Measurements from ENCODE around the gene CASZ1. TPM values are rescaled to one million over a fixed set of nuclear protein-coding genes. Genes with fewer than 3 reads are reported as not detected.

CASZ1 gene, protein sequence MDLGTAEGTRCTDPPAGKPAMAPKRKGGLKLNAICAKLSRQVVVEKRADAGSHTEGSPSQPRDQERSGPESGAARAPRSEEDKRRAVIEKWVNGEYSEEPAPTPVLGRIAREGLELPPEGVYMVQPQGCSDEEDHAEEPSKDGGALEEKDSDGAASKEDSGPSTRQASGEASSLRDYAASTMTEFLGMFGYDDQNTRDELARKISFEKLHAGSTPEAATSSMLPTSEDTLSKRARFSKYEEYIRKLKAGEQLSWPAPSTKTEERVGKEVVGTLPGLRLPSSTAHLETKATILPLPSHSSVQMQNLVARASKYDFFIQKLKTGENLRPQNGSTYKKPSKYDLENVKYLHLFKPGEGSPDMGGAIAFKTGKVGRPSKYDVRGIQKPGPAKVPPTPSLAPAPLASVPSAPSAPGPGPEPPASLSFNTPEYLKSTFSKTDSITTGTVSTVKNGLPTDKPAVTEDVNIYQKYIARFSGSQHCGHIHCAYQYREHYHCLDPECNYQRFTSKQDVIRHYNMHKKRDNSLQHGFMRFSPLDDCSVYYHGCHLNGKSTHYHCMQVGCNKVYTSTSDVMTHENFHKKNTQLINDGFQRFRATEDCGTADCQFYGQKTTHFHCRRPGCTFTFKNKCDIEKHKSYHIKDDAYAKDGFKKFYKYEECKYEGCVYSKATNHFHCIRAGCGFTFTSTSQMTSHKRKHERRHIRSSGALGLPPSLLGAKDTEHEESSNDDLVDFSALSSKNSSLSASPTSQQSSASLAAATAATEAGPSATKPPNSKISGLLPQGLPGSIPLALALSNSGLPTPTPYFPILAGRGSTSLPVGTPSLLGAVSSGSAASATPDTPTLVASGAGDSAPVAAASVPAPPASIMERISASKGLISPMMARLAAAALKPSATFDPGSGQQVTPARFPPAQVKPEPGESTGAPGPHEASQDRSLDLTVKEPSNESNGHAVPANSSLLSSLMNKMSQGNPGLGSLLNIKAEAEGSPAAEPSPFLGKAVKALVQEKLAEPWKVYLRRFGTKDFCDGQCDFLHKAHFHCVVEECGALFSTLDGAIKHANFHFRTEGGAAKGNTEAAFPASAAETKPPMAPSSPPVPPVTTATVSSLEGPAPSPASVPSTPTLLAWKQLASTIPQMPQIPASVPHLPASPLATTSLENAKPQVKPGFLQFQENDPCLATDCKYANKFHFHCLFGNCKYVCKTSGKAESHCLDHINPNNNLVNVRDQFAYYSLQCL (N-terminal part only)
- total RNA-seq: 1.6 TPM

DNA sequence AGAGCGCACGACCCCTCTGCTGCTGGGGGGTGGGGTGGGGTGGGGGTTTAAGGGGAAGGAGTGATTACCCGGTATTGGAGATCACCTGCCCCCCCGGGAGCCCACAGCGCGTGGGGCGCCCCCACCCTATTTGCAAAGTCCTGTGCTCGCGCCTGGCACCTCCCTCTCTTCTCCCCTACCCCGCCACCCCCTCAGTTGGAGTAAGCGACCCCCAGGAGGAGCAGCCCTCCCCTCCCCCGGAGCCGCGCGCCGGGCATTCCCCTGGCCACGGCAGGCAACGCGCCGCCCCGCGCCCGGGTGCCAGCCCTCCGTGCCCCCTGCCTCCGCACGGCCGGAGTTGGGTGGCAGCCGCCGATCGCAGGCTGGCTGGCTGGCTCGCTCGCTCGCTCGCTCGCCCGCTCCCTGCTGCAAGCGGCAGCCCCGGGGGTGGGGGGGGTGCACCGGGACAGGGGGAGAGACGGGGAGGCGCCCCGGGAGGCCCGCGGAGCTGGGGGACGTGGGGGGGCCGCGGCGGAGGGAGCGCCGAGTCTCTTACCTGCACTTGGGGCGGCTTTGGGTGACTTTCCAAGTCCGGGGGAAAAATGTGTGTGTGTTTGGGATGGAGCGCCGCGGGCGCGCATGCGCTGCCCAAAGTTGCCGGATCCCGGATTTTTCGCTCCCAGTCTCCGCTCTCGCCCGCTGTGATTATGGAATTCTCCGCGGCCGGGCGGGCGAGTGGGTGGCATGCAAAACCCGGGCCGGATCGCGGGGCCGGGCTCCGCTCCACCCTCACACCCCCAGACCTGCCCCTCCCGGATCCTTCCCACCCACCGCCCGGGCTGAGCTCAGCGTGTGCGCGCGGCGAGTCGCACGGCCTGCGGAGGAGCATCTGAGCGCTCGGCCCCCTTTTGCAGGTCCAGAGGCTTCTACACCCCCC, at the start of gene CASZ1:
Gene CASZ1, minus strand, starts transcription at position 618 of the 916 bp plus-strand sequence. CDS start 102,757 bp downstream, outside the sequence.
- DNase-seq (ENCODE audit: low spot score in 2 of 2): peak; percentile 96 to 97
- no peak for FAIRE-seq

DNA sequence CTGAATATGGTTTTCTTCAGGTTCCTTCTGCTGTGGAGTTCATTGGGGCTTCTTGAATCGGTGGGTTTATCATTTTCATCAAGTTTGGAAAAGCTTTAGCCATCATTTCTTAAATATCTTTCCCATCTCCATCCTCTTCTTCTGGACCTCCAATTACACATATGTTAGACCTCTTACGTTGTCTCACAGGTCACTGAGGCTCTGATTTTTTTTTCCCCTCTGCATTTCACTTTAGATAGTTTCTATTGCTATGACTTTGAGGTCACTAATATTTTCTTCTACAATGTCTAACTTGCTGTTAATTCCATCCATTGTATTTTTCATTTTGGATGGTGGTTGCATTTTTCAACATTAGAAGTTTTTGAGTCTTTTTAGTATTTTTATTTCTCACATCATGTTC, 47.3 kb upstream of the CASZ1 start:
- DNase-seq (ENCODE audit: low spot score in 2 of 2): no peak
- FAIRE-seq: no peak

DNA sequence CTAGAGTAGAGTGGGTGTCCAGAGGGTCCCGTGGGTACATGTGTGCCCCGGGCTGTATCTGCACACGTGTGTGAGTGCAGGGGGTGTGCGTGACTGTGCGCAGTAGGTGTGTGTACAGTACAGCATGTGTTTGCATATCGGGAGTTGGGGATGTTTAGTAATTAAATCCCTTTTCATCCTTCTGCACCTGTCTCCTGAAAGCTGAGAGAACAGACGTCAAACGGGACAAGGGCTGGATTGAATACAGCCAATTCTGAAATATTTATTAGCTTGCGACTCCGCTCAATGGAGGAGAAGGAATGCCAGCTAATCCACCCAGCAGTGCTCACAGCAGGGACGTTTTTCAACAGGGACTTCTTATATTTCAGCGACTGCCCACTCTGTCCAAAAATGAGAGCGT, 44.7 kb upstream of the CASZ1 start:
- FAIRE-seq (no peak), DNase-seq (ENCODE audit: low spot score in 2 of 2) (no peak)

DNA sequence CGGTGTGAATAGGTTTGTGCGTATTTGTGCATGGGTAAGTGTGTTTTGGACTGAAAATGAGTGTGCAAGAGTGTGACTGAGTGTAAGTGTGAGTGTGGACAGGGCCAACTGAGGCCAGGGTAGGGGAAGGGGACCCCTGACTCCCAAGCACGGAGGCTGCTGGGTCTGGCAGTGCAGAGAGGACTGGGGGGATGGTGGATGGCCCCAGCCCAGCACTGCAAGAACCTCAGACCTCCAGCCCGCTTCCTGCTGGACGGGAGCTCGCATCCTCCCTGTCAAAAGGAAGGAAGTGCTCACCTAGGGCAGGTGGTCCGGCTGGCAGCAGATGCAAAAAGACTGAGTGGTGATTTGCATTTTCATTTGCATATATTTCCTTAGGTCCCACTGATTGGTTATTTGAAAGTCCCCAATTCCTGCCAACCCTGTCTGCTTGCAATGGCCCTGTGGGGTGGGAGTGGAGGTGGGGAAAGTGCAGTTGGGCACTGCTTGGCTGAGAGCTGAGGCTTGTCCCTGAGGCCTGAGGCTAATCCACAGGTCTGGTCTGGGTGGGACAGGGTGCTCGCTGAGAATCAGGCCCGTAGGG, 42.8 kb upstream of the CASZ1 start:
- no peak for FAIRE-seq
- DNase-seq (ENCODE audit: low spot score in 2 of 2): no peak

DNA sequence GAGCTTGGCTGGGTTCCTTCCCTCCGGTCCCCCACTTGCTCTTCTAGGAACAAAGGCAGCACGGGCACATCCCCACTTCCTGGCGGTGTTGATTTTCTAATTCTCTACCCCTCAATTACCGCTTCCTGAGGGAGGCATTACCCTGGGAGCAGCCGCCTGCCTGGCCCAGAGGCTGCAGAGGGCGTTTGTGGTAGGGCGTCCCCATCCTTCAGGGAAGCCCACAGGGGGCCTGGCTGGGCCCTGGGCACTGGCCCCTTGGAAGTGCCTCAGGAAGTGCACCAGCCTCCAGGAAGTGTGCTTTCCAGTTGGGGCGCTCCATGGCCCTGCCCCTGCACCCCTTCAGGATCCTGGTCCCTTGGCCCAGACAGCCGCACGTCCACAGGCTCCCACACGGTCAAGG, 42.1 kb upstream of the CASZ1 start:
- FAIRE-seq: no peak
- DNase-seq (ENCODE audit: low spot score in 2 of 2): no peak

DNA sequence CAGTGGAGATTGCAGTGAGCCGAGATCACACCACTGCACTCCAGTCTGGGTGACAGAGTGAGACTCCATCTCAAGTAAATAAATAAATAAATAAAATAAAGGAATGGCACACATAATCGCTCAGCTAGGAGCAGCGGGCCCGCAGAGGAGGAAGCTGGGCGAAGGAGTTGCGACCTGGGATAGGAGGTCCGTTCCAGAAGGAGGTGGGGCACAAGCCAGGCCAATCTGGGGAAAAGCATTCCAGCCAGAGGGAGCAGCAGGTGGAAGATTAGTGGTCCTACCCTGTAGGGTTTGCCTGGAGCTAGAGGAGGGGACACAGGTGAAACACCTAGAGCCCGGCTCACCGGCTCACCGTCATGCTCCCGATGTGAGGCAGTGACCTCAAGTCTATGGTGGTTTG, 40.3 kb upstream of the CASZ1 start:
- DNase-seq (ENCODE audit: low spot score in 2 of 2) (no peak), FAIRE-seq (no peak)

DNA sequence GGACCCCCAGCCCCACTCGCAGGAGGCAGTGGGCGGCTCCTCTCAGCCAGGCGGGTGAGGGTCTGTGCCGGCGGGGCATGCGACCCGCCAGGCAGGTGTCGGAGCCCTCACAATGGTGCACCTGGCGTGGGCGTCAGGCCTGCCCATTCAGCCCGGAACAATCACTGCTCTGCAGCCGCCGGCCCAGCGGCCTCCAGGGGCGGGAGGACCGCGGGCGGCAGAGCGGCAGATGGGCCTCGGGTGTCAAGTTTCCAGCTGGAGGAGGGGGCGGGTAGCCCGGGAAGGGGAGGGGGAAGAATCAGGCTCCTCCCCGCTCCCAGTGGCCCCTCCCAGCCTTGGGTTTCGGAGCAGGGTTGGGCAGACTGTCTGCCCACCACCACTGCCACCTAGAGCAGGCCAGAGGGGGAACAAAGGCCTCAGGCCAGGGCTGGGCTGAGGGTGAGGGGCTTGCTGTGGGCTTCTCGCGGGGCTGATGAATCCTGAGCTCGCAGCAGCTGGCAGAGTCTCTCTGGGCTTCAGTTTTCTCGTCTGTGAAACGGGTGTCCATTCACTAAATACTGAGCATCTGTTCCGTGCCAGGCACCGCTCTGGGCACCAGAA, 39.5 kb upstream of the CASZ1 start:
- FAIRE-seq: no peak

DNA sequence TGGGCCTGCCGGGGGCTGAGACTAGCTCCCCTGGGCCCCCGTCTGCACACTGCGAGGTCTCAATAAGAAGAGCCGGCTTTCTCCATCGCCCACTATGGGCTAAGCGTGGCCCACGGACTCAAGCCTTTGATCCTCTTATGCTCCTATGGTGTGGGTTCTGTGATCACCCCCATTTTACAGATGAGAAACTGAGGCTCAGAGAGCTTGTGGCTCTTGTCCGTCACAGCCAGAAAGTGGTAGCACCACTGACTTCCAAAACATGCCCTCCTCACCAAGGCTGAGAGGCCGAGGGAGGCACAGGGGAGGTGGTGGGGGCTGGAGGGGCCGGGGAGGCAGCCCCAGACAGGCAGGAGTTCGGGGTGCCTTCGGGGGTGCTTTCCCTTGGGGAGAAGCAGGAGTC, 39.0 kb upstream of the CASZ1 start:
- FAIRE-seq (no peak), DNase-seq (ENCODE audit: low spot score in 2 of 2) (no peak)

More for the DNA sequence above, 39.5 kb upstream of the CASZ1 start:
- peak in 1 of 2 donors; percentile 52 for DNase-seq (ENCODE audit: low spot score in 2 of 2)

DNA sequence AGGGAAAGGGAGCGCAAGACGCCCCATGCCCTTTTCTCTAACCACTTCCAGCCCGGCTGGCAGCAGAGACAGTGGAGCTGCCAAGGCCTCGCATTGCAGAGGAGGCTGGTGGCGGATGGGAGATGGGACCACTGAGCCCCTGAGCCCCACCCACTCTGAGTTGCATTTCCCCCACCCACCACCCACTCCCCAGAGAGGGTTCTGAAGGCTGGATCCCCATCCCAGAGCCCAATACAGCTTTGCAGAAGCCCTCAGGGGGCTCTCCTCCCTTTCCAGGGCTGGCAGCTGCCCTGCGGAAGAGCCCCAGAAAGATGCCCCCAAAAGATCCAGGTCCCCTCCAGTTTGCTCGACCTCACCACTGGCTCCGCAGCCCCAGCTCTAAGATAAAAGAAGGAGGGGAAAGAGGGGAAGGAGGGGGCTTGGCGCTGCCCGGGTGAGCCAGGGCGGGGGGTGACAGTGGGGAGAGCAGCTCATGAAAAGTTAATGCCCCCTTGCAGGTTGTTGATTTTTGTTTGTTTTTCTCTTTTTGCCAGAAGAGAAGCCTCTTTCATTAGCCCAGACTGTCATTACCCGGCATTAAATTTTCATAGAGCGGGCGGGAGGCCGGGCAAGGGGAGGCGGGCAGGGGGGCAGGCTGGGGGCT, 38.4 kb upstream of the CASZ1 start:
- no peak for DNase-seq (ENCODE audit: low spot score in 2 of 2)
- no peak for FAIRE-seq

DNA sequence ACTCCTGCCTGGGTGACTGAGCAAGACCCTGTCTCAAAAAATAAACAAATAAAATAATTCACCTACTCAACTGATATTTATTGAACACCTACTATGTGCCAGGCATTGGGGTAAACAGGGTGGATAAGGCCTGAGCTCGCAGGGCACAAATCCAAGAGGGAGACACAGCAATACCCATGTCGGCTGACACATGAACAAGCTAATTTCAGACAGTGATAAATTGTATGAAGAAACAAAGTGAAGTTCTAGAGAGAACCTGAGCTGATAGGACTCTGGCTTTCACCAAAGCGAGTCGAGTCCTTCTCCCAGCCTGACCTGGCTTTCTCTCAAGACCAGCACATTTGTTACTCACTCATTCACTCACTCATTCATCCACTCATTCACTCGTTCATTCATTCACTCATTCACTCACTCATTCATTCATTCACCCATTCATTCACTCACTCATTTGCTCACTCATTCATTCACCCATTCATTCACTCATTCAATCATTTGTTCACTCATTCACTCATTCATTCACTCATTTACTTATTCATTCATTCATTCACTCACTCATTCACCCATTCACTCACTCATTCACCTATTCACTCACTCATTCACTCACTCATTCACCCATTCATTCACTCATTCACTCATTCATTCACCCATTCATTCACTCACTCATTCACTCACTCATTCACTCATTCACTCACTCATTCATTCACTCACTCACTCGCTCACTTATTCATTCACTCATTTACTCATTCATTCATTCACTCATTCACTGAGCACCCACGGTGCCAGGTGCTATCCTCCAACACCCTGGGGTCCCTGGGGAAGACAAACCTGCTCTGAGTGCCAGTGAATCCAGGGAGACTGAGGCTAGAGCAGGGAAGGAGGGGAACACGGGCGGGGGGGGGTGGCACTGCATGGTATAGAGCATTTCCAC, 37.4 kb upstream of the CASZ1 start:
- no peak for DNase-seq (ENCODE audit: low spot score in 2 of 2)

DNA sequence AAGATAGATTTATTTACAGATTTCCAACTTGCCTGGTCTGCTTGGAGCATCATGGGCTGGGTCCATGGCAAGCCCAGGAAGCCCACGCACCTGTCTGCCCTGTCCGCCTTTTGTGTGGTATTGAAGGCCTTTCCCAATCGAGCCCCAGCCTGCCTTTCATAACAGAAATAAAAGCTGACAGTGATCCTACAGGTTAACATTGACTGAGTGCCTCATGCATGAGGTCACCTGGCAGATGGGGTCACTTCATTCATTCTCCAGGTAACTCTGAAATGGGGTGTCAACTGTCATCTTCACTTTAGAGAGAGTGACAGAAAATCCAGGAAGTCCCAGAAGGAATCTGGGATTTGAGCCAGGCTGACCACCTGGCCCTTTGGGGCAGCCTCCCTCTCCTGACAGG, 36.3 kb upstream of the CASZ1 start:
- FAIRE-seq (no peak), DNase-seq (ENCODE audit: low spot score in 2 of 2) (no peak)

More for the DNA sequence above, 37.4 kb upstream of the CASZ1 start:
- no peak for FAIRE-seq

DNA sequence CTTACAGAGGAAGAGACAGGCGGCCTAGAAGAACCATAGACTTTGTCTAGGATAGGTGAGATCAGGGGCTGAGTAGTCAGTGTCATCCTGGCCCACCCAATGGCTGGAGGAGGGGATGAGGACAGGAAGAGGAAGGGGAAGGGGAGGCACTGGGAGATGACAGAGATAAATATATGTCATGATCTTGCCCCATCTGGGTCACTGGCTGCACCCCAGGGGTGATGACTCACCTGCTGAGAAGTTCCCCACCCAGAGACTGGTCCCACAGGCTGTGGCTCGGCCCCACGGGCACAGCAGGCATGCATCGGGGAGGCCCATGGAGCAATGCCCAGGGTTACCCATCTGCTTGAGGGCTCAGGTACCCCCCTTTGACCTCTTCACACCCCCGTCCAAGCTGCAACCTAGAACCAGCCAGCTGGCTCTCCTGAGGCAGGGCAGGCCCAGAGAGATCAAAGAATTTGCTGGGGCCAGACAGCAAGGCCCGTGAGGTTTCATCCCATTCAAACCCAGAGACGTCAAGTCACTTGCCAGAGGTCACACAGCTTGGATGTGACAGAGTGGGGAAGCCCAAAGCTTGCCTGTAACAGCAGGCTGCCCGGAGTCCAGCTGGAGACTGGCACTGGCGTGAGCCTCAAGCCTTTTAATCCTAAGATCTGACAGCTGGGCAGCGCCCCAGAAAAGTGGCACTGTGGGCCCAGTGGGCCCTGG, 34.7 kb upstream of the CASZ1 start:
- FAIRE-seq: no peak

DNA sequence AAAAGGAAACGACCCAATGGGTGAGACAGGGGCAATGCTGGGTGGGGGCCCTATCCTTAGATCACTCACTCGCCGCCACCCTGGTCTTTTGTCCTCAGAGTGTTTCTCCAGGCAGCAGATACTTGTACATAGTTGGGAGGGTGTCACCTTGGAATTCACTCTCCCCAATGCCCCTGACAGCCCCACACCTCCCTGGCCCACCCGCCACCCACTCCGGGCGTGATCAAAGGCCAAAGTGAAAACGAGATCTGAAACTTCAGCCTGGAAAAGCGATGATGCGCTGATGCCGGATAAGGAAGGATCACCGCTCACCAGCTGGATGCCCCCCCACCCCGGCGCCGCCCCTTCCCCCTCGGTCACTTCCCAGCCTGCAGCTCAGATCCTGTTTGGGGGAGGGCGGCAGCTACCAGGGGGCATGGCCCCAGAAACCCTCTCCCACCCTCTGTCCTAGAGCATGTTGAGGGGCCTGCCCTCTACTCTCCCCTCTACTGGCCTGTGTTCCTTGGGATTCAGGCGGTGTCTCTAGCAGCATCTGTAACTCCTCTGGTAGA, 33.6 kb upstream of the CASZ1 start:
- FAIRE-seq: no peak
- DNase-seq (ENCODE audit: low spot score in 2 of 2): no peak

More for the DNA sequence above, 34.7 kb upstream of the CASZ1 start:
- no peak for DNase-seq (ENCODE audit: low spot score in 2 of 2)

DNA sequence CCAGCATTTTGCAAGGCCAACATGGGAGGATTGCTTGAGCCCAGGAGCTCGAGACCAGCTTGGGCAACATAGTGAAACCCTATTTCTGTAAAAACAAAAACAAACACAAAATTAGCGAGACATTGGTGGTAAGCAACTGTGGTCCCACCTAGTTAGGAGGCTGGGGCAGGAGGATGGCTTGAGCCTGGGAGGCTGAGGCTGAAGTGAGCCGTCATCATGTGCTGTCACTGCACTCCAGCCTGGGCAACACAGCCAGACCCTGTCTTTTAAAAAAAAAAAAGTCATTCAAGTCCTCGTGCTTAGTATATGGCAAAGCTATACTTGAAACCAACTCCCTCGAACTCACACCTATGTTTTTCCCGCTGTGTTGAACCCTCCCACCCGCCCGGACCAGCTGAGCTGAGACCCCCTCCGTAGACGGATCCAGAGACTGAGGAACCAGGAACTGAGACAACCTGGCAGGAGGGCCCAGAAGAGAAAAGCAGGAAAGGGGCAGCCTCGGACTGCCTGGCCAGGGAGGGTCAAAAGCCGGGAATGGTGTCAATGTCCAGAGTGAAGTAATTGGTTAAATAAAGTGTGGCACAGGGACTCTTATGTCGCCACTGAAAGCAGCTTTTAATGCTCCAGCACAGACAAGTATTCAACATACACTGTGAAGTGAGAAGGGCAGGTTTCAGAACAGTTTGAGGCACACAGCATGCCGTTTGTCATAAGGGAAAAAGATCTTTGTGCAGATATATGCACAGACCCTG, 32.8 kb upstream of the CASZ1 start:
- no peak for FAIRE-seq
- no peak for DNase-seq (ENCODE audit: low spot score in 2 of 2)

Data from frontal cortex (tissue), 4 donors.